HG03060 (cell line): ENCODE data around the gene U2AF2.

Source experiments
- ATAC-seq: cut with Tn5 transposase; IDR thresholded peaks from one replicate; pipeline ENCODE4 v1.9.1; 2021; ENCODE audit warnings: low read depth, moderate number of reproducible peaks; ENCODE audit not compliant: unreplicated experiment

The U2AF2 gene

GRCh38 chr19:55621205-55621672, 33.6 kb upstream of the U2AF2 start:
- no peak for ATAC-seq

GRCh38 chr19:55621673-55622231, 33.1 kb upstream of the U2AF2 start:
- no peak for ATAC-seq

GRCh38 chr19:55622242-55622969, 32.4 kb upstream of the U2AF2 start:
- no peak for ATAC-seq

GRCh38 chr19:55623130-55623529, 31.7 kb upstream of the U2AF2 start:
- ATAC-seq: no peak

GRCh38 chr19:55623561-55623960, 31.3 kb upstream of the U2AF2 start:
- no peak for ATAC-seq

GRCh38 chr19:55624109-55625003, 30.5 kb upstream of the U2AF2 start, which contains the start of gene ZNF784:
TSS of gene ZNF784 (minus strand) at chr19:55624566. CDS start at chr19:55624561, 5 bp downstream.
- no peak for ATAC-seq

GRCh38 chr19:55625004-55625326, 29.9 kb upstream of the U2AF2 start:
- ATAC-seq: no peak

GRCh38 chr19:55626350-55626749, 28.5 kb upstream of the U2AF2 start:
- no peak for ATAC-seq

- no peak for ATAC-seq
Measured at GRCh38 chr19:55632463-55632834, 22.4 kb upstream of the U2AF2 start.

GRCh38 chr19:55633861-55634260, 21.0 kb upstream of the U2AF2 start:
- no peak for ATAC-seq

GRCh38 chr19:55635334-55635717, 19.5 kb upstream of the U2AF2 start:
- no peak for ATAC-seq

GRCh38 chr19:55635856-55636440, 18.9 kb upstream of the U2AF2 start:
- no peak for ATAC-seq

GRCh38 chr19:55636723-55637122, 18.1 kb upstream of the U2AF2 start:
- no peak for ATAC-seq

- ATAC-seq: no peak
Measured at GRCh38 chr19:55637534-55637933, 17.3 kb upstream of the U2AF2 start.

- ATAC-seq: no peak
Measured at GRCh38 chr19:55638864-55639359, 15.9 kb upstream of the U2AF2 start.

GRCh38 chr19:55640043-55640576, 14.7 kb upstream of the U2AF2 start:
- no peak for ATAC-seq

- ATAC-seq: no peak
Measured at GRCh38 chr19:55640577-55641425, 14.0 kb upstream of the U2AF2 start, which contains the start of gene ZNF580. TSS of gene ZNF580 (plus strand) at chr19:55641002. CDS start at chr19:55642509, 1,507 bp downstream.

GRCh38 chr19:55641426-55642152, 13.2 kb upstream of the U2AF2 start:
- no peak for ATAC-seq
